OCI-M1 (cell line): Measurements from ENCODE around the gene DVL1.

Source experiments
- DNase-seq: peaks from one replicate; lab custom pipeline; 2025; lab: John Stamatoyannopoulos, UW

DVL1 gene

DNA sequence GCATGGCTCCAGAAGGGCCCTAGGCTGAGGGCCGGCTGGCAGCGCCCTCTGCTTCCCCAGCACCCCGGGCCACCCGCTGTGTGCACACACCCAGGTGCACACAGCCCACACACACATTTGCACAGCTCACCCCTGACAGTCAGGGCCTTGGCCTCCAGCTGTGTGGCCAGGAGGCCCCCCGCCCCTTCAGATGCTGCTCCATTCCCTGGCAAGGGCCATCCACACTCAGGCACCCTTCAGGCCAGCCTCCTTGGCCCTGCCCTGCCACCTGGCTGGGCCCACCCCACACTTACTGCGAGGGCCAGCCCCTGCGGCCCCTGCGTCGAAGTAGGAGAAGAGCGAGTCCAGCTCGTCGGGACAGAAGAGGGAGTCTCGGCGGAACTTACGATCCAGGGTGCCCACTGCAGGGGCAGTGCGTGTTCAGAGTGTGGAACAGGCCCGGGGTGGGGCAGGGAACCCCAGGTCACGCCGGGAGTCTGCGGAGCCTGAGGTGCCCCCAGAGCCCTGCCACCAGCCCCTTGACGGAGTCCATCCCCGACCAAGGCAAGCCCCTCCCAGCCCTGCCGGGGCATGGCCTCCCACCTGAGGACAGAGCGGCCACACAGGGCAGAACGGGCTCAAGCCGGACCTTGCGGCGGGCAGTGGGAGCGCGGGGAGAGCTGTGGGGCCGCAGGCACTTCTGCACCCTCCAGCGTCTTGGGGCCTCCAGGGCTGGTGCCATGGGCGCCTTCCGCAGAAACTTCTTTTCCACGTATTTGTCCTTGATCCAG is 53.9 kb downstream of the DVL1 start:
- no peak for DNase-seq

DNA sequence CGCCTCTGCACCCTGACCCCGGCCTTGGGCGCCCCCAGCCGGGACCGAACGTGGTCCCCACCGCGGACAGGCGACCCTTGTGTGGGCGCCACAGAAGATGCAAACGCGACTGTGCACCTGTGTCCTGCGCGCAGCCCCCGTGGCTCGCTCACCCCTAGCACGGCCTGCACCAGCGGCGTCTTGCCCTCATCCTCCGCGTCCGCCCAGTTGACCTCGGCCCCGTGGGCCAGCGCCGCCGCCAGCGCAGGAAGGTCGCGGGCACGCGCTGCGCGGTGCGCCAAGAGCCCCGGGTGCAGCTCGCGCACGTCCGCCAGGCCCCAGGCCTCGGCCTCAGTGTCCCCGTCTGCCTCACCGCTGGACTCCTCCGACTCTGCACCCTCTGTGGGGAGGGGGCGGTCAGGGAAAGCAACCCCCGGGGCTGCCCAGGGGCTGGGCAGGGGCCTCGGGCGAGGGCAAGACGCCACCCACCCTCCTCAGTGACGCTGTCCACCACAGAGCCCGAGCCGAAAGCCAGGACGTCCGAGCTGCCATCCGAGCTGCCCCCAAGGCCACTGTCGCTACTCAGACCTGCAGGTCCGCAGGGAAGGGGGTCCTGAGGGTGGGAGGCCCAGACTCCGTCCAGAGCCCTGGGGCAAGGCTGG is 54.8 kb downstream of the DVL1 start:
- no peak for DNase-seq

- no peak for DNase-seq
These were observed 55.7 kb downstream of the DVL1 start for GRCh38 chr1:1293263-1294249.

- no peak for DNase-seq
These were observed 56.4 kb downstream of the DVL1 start for GRCh38 chr1:1292851-1293250.

DNA sequence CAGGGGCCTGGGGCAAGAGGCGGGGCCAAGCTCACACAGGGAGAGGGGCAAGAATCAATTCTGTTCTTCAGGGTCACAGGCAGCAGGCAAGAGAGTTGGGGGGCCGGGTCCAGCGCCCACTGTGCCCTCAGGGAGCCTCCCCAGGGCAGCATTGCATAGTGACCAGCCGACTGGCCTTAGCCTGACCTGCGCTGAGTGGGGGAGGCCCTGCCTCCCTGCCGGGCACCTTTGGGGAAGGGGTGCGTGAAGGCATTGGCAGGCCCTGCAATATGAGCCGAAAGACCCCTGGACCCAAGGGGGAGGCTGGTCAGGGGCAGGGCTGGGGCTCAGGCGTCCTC is 56.8 kb downstream of the DVL1 start:
- DNase-seq, result no peak

DNA sequence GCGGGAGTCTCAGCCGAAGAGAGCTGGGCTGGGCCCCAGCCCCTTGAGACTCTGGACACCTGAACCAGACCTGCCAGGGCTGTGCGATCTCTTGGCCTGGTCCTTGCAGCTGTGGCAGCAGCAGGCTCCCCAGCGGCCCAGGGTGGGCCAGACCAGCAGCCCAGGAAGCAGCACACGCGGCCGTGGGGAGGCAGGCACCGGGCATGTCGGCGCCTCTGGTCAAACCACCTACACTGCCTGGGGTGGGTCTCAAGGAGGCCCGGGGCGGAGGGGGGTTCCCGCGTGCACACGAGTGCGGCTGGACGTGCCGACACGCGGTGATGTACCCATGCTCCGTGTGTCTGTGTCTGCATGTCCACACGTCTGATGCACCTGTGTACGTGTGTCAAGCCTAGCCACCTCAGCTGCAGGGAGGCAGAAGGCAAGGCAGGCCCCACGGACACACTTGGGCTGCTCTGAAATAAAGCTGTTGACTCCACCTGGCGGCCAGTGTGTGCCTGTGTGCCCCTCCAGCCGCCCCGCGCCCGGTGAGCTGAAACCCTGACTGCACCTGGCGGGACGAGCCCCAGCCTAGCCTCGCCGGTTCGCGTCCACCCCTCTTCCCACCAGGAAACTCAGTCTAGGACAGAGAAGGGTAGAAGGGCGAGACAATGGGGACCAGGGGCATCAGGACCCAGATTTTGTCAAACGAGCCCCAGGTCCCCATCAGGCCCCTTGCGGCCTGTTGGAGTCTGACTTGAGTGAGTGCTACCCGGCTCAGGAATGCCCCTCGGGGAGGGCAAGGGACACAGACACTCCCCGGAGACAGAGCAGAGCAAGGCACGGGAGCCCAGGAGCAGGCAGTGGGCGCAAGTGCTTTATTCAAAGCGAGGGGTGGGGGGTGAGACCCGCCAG is 57.4 kb downstream of the DVL1 start:
- DNase-seq, result peak; percentile 60

GRCh38 chr1:1291023-1291528 is 58.1 kb downstream of the DVL1 start:
- peak; percentile 25 for DNase-seq

- peak; percentile 69 for DNase-seq
These were observed 58.9 kb downstream of the DVL1 start for GRCh38 chr1:1290238-1290731.

GRCh38 chr1:1287288-1288110 is 61.7 kb downstream of the DVL1 start:
- no peak for DNase-seq

DNA sequence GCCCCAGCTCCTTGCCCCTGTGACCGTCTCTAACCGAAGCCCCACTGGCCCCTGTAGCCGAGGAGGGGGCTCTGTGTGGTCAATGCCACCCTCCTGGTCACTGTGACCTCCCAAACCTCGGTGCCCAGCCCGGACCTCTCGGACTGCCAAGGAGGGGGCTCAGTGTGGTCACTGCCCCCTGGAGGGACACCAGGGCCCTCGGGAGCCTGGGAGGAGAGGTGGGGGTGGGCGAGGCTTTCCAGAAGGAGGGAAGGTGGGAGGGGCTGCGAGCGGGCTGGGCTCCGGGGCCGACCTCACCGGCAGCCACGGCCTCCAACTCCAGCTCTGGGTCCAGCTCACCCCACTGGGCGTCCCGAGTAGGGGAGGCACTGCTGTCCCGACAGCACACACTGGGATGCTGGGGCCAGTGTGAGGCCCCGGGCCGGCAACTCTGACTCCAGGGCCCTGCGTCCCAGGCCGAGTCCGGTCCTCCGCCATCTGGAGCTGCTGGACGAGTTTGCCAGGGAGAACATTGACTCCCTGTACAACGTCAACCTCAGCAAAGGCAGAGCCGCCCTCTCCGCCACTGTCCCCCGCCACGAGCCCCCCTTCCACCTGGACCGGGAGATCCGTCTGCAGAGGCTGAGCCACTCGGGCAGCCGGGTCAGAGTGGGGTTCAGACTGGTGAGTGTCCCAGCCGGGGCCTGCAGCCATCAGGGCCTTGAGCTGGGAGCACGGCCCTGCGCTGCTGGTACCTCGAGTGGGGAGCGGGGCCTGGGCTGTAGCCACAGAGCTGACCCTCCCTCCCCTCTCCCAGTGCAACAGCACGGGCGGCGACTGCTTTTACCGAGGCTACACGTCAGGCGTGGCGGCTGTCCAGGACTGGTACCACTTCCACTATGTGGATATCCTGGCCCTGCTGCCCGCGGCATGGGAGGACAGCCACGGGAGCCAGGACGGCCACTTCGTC is 62.6 kb downstream of the DVL1 start:
- no peak for DNase-seq

GRCh38 chr1:1285611-1286311 is 63.5 kb downstream of the DVL1 start:
- no peak for DNase-seq
